SK-N-SH (cell line): ENCODE measurements around the gene GLCCI1.

ENCODE experiments used
- CTCF ChIP-seq: fragments of 200-600 bp; sonication (generic); IDR thresholded peaks from 2 replicates; pipeline ENCODE4 v1.6.1; 2017; ENCODE audit warnings: antibody characterized with exemption, mild to moderate bottlenecking, moderate library complexity
- EP300 ChIP-seq, 2 experiments: IDR thresholded peaks; 2 replicates each; pipeline versions ENCODE4 v1.4.0 to v1.6.1; 2012; ENCODE audit warnings: borderline replicate concordance in 1 of 2, low read depth in 1 of 2, low read length in 1 of 2
- EZH2phosphoT487 ChIP-seq: fragments of 200-600 bp; sonication (generic); IDR thresholded peaks from 2 replicates; pipeline ENCODE4 v1.6.1; 2017; ENCODE audit warnings: low read depth, mixed run types, mild to moderate bottlenecking, antibody characterized with exemption, moderate library complexity, borderline replicate concordance
- GABPA ChIP-seq: IDR thresholded peaks from 2 replicates; pipeline ENCODE4 v1.4.0; 2012; ENCODE audit warnings: low read depth, mild to moderate bottlenecking
- MXI1 ChIP-seq: IDR thresholded peaks from 2 replicates; pipeline ENCODE4 v1.6.1; 2012; ENCODE audit warnings: mild to moderate bottlenecking, low read depth, low read length, improper control_type of control experiment
- RAD21 ChIP-seq: IDR thresholded peaks from 2 replicates; pipeline ENCODE4 v1.6.1; 2012; ENCODE audit warnings: mild to moderate bottlenecking, low read length
- REST ChIP-seq: IDR thresholded peaks from 2 replicates; pipeline ENCODE4 v1.6.1; 2012; ENCODE audit warnings: mild to moderate bottlenecking, low read depth, low read length, moderate library complexity
- SIN3A ChIP-seq: IDR thresholded peaks from 2 replicates; pipeline ENCODE4 v1.6.1; 2012; ENCODE audit warnings: low read depth, mild to moderate bottlenecking, low read length, moderate library complexity, borderline replicate concordance
- SMC3 ChIP-seq: IDR thresholded peaks from 2 replicates; pipeline ENCODE4 v1.6.1; 2012; ENCODE audit warnings: low read depth, low read length, improper control_type of control experiment
- TAF1 ChIP-seq: IDR thresholded peaks from 2 replicates; pipeline ENCODE4 v1.6.1; 2012; ENCODE audit warnings: low read depth, mild to moderate bottlenecking, low read length, moderate library complexity, borderline replicate concordance
- YY1 ChIP-seq: IDR thresholded peaks from 2 replicates; pipeline ENCODE4 v1.4.0; 2012; ENCODE audit warnings: low read depth, mild to moderate bottlenecking

GRCh38 chr7:8056439-8056838, 87.8 kb downstream of the GLCCI1 start:
- no peak for TF ChIP-seq CTCF
- no peak for TF ChIP-seq RAD21
- TF ChIP-seq YY1 = no peak
- no peak for TF ChIP-seq TAF1
- TF ChIP-seq EP300 (IDR thresholded peaks at IDR 0.05; ENCODE audit: borderline replicate concordance in 1 of 2, low read depth in 1 of 2, low read length in 1 of 2) = no peak
- no peak for TF ChIP-seq GABPA
- TF ChIP-seq MXI1 = no peak
- no peak for TF ChIP-seq REST
- no peak for TF ChIP-seq SMC3
- TF ChIP-seq EZH2phosphoT487 = no peak
- TF ChIP-seq SIN3A = no peak
